Stomach (tissue), 4 donors: Measurements from ENCODE around the gene PFKFB3.
A peak's percentile ranks its signal among the peaks of the same experiment; 100 is the strongest.

Experiments used
- EP300 ChIP-seq: sonication (generic); formaldehyde crosslinking; IDR thresholded peaks from one replicate; pipeline ENCODE4 v1.6.1; 2017; ENCODE audit warnings: antibody characterized with exemption
- POLR2AphosphoS5 ChIP-seq, 3 donors: sonication (generic); formaldehyde crosslinking; IDR thresholded peaks; one replicate each; pipeline ENCODE4 v1.6.1; 2016; ENCODE audit warnings: antibody characterized with exemption in 3 of 3

DNA sequence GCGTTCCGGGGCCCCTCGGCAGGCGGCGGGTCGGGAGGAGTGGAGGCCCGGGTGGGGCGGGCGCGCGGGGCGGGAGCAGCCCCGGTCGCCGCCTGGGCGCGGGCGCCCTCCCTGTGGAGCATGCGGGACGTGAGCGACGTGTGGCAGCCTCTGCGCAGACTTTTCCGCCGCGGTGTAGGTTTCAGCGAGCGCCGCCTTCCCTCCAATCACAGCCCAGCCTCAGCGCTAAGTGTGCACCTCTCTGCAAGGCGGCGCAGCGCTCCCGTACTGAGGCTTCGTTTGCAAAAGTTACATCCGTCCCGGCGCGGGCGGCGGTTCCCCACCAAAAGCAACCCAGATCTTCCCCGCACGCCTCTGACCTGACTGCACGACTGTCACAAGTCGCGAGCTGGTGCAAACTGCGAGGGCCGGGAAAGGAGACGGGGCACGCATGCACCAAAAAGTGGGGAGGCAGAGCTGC is 1.2 kb upstream of the PFKFB3 start:
- TF ChIP-seq EP300: no peak
- peak in 2 of 3 donors; percentile 52 to 57 for TF ChIP-seq POLR2AphosphoS5 (IDR thresholded peaks at IDR 0.05)
